Right hindlimb (tissue), 1 donor: Measurements from ENCODE around the gene NUCKS1.
A peak's percentile ranks its signal among the peaks of the same experiment; 100 is the strongest.

Experiments
- DNase-seq: peaks from one replicate; pipeline ENCODE4 v3.0.0-alpha.2; 2018

Gene NUCKS1

DNA sequence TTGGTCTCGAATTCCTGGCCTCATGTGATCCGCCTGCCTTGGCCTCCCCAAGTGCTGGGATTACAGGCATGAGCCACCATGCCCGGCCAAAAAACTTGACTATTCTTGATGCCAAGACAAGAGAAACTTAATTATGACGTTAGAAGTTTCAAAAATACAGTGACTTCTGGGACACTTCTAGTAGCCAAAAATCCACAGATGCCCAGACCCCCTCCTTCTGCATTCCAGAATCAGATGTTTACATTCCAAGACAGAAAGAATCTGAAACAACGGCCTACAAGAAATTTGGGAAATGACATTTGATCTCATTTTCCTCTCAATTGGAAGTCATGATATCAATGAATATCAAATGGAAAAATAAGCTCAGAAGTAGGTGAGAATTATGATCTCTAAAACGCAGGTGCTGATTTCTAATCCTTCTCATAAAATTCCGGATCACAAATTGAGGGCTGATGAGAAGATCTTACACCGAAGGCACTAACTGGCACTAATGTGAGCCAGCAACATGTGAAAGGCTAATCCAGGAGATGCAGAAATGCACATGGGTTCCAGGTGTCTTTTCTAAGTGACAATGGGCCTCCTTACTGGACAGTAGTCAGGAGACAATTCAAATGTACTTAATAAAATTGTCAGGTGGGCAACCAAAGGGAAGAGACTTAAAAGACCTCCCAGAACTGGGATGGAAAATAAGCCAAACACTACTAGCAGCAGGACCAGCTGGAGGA is 19.8 kb upstream of the NUCKS1 start:
- no peak for DNase-seq

- DNase-seq = no peak
Measured at GRCh38 chr1:205767248-205767647, 17.3 kb upstream of the NUCKS1 start.

GRCh38 chr1:205766570-205766969 is 16.6 kb upstream of the NUCKS1 start:
- DNase-seq = no peak

DNA sequence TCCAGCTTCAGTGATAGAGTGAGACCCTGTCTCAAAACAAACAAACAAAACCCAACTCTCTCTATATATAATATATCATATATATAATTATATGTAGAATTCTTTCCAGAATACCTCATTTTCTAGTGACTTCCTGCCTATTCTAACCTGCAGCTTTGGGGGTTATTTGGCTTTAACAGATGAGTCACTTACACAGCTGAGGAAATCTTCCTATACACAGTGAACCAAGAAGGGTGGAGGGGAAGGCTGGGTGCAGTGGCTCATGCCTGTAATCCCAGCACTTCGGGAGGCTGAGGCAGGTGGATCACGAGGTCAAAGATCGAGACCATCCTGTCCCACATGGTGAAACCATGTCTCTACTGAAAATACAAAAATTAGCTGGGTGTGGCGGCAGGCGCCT is 16.1 kb upstream of the NUCKS1 start:
- DNase-seq = no peak

DNA sequence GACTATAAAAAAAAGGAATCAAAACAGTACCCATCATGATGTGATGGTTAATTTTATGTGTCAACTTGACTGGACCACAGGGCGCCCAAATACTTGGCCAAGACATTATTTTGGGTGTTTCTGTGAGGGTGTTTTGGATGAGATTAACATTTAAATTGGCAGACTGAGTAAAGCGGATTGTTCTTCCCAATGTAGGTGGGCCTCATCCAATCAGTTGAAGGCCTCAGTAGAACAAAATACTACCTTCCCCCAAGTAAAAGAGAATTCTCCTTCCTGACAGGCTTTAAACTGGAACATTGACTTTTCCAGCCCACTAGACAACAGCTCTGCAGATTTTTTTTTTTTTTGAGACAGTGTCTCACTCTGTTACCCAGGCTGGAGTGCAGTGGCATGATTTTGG is 14.6 kb upstream of the NUCKS1 start:
- DNase-seq = no peak

DNA sequence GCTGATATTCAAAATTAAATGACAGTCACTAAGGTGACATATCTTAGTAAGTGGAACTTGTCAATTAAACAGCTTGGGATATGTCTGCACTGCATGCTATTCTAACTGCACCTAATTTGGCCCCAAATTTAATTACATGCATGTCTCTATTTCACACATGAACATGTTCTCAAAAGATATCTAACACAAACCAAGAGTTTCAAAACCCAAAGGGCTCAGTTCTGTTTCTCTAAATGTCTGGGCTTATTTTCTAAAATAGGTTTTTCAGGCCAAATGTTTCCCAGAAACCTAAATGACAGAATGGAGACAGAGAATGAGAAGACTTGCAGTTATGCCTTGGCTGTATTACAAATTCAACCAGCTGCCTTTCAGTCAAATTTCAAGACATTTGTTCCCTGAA is 14.0 kb upstream of the NUCKS1 start:
- DNase-seq = no peak

GRCh38 chr1:205760606-205761005 is 10.6 kb upstream of the NUCKS1 start:
- no peak for DNase-seq

- DNase-seq = no peak
Measured at GRCh38 chr1:205756552-205756951, 6.6 kb upstream of the NUCKS1 start.

GRCh38 chr1:205754857-205755256 is 4.9 kb upstream of the NUCKS1 start:
- no peak for DNase-seq

- DNase-seq = peak; percentile 22
Measured at GRCh38 chr1:205751036-205751651, 1.2 kb upstream of the NUCKS1 start.

DNA sequence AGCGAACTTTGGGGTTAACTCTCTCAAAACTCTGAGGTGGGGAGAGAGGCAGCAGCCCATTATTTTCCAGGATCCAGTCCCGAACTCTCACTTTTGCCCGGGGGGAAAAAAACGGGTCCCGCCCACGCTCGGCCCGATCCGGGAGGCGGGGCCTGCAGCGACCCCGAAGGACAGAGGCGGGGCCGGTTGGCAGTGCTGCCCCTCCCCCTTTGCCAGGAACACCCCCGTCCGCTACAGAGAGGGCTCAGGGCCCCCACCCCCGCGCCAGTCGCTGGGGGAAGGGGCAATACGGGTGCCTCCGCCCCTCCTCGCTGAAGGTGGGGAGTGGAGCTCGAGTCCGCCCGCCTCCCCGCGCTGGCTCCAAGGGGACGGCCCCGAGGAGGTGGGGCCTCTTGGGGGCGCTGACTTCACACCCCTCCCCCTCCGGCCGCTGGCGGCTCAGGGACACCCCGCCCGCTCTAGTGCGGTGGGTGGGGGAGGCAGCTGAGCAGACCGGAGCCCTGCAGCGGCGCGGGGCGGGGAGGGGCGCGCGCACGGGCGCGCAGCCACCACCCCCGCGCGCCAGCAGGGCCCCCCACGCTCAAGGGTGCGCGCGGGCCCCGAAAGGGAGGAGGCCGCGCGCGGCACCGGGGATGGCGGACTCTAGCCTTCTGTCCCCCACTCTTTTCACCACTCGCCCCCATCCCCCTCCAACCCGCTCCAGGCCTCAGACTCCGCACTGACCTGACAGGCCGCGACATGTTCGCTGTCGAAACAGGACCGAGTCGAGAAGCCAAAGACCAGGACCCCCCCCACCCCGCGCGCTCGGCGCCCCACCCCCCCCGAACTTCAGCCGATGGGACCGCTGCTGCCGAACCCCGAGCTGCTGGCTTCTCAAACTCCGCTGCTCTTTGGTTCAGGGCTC is 496 bp downstream of the NUCKS1 start:
- DNase-seq = peak; percentile 97

DNA sequence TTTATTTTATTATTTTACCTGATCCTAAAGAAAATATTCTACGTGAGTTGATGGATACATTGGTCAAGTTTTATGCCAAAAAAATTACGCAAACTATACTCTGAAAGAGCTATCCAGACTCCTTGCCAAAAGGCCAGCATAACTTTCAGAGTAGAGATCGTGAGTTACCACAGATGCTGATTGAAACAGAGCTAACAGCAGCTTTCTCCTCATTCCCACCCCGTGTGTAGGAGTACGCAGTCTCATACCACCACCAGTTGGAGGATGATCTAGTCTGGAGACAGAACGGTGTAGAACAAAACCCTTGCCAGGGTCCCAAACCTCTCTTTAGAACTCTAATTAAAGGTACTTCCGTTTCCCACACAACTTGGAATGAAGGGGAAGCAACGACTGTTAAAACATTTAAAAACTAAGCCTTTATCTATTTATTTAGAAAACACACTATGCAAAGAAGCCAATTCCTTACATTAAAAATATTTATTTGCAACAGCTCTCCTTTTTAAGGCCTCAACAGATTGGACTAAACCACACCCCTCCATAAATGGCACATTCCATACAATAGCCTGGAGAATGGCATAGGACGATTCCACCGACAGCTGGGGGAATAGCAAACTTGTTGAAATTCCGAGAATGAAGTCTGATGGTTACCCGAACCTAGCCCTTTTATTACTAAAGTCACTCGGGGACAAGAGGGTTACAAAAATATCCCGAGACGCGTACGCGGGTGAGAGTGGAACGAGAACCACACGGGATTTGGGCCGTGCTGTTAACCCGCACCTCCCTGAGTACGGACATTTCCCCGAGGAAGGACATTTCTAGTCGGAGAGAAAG is 1.4 kb downstream of the NUCKS1 start:
- DNase-seq = peak; percentile 52

GRCh38 chr1:205746757-205747412 is 3.1 kb downstream of the NUCKS1 start:
- no peak for DNase-seq

GRCh38 chr1:205744403-205744802 is 5.6 kb downstream of the NUCKS1 start:
- DNase-seq = no peak

DNA sequence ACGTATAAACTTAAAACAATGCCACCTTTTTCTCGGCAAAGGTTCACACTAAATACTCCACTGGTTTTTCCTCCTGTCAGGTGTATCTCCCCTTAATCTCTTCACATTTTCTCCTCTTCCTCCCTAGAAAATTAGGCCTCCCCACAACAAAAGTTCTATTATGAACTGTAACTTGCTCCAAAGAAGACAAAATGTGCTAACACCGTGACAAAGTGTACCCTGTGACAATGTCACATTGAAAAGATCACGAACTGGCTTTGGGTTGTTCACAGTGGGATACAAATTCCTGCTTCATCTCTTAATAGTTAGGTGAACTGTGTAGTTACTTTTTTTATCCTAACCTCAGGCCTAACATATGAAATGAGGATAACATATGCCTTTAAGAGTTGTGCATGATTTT is 6.0 kb downstream of the NUCKS1 start:
- no peak for DNase-seq

GRCh38 chr1:205741681-205742080 is 8.3 kb downstream of the NUCKS1 start:
- DNase-seq = no peak

DNA sequence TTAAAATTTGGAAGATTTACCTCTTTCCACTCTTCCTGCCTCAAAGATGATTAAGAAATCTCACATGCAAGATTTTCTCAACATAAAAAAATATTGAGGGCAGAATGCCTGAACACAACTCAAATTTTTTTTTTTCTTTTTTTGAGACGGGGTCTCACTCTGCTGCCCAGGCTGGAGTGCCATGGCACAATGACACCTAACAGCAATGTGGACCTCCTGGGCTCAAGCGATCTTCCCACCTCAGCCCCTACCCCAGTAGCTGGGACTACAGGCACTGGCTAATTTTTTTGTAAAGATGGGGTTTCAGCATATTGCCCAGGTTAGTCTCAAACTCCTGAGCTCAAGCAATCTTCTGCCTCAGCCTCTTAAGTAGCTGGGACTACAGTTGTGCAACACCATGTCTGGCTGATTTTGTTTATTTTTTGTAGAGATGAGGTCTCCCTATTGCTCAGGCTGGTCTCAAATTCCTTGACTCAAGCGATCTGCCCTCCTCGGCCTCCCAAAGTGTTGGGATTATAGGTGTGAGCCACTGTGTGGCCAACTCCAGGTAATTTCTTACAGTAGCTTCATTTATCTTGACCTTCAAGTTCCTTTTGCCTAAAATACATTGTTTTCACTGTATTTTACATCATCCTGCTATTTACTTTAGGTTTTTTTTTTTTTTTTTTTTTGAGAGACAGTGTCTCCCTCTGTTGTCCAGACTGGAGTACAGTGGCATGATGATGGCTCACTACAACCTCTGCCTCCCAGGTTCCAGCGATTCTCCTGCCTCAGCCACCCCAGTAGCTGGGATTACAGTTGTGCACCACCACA is 10.4 kb downstream of the NUCKS1 start:
- no peak for DNase-seq

- no peak for DNase-seq
Measured at GRCh38 chr1:205735218-205735617, 14.8 kb downstream of the NUCKS1 start.

- DNase-seq = no peak
Measured at GRCh38 chr1:205733438-205734175, 16.4 kb downstream of the NUCKS1 start.

DNA sequence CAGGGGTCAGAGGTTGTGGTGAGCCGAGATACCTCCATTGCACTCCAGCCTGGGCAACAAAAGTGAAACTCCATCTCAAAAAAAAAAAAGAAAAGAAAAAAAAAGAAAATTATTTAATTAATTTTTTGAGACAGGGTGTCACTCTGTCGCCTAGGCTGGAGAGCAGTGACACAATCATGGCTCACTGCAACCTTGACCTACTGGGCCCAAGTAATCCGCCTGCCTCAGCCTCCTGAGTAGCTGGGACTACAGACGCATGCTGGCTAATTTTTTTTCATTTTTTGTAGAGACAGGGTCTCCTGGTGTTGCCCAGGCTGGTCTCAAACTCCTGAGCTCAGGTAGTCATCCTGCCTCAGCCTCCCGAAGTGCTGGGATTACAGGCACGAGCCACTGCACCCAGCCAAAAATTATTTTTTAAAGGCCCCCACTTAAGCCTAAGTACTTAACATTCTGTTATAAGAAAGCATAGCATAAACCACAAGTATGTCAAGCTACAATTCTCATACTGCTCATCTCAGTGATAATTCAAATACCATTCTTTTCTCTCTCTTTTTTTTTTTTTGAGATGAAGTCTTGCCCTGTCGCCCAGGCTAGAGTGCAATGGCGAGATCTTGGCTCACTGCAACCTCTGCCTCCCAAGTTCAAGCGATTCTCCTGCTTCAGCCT is 19.9 kb downstream of the NUCKS1 start:
- DNase-seq = no peak
